LHCN-M2 (cell line): Measurements from ENCODE around the gene MEPCE. TPM values are rescaled to one million over a fixed set of nuclear protein-coding genes. Genes with fewer than 3 reads are reported as not detected.

Experiments
- DNase-seq: peaks from one replicate; pipeline ENCODE4 v3.0.0-alpha.2; 2012; ENCODE audit warnings: low read depth
- total RNA-seq: library from RNA; depleted of rRNA; stranded (reverse); fragments of >200 nt; gene quantifications from 2 replicates; pipeline ENCODE4 v1.2.3, GENCODE V29; 2014

MEPCE gene
- total RNA-seq, 1 experiment from 2014 or later: 63.9 TPM

DNA sequence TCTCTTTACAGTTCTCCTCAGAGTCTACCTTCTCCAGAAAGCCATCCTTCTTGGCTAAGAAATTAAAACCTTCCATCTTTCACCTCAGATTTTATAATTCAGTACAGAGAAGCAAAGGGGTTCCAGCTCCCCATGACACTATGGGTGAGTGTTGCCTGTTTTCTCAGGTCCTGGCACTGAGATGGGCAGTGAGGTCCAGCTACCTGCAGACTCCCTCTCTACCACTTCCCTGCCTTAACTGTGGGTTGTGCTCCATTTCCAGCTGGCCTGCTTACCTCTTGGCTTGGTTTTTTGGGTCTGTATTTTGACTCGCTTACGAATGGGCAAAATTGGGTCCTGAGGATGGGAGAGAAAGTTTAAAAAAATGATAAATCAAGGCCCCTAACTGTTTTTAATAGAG lies 27.4 kb upstream of the MEPCE start:
- no peak for DNase-seq

DNA sequence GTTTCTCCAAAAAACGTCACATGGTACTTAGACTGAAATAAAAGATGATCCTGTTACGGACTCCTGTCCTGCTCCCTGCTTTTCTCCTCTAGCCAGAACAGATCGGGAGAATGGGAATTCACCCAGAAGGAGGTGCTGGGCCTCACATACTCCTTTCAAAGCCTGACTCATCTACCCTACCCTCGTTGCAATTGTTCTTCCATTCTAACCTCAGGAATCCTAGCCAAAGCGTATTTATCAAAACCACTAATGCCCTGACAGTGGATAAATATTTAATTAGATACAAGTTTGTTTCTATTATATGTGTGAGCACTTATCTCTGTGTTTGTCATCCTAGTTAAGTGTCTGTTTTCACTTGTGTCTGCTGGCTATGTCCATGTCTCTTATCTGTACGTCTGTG lies 22.9 kb upstream of the MEPCE start:
- peak; percentile 60 for DNase-seq

DNA sequence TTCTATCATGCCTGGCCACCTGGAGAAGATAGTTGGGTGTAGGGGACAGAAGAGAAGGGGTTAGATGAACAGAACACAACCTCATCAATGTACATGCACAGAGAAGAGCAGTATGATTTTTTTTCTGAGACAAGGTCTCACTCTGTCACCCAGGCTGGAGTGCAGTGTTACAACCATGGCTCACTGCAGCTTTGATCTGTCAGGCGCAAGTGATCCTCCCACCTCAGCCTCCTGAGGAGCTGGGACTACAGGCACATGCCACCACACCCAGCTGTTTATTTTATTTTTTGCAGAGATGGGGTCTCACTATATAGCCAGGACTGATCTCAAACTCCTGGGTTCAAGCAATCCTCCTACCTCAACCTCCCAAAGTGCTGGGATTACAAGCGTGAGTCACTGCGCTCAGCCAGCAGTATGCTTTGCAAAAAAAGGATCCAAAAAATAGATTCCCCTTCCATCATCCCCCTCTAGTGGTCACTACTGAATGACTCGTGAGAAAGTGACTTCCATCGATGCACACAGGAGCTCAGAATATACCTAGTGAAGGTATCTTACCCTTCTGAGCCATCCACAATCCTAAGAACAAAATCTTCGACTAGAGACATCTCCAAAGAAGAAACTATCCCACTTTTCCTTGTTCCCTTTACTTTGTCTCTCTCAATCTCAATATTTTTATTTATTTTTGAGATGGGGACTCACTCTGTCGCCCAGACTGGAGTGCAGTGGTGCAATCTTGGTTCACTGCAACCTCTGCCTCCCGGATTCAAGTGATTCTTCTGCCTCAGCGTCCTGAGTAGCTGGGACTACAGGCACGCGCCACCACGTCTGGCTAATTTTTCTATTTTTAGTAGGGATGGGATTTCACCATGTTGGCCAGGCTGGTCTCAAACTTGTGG lies 22.1 kb upstream of the MEPCE start:
- peak; percentile 78 for DNase-seq

DNA sequence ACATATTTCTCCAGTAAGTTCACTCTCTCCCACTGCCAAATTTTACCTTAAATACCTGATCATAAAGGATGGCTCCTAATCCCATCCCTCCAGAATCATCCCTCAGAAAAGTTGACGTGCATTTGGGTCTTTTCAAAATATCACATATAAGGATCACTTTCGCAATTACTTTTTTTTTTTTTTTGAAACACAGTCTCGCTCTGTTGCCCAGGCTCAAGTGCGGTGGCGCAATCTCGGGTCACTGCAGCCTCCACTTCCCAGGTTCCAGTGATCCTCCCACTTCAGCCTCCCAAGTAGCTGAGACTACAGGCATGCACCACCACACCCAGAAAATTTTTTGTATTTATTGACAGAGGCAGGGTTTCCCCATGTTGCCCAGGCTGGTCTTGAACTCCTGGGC lies 18.5 kb upstream of the MEPCE start:
- DNase-seq: no peak

DNA sequence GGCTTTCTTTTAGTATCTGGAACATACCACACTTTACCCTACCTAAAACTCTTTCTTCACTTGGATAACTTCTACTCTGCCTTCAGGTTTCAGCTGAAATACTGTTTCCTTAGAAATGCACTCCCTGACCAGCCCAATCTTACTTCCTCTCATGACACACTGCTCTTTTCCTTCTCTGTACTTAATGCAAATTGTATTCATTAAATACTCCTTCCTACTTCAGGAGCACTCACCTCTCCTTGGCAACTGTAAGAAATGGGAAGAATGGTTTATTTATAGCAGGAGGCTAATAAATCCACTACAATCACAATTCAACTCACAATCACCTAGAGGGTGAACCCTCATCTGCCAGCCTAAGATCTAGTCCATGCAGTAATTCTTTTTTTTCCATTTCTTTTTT lies 16.3 kb upstream of the MEPCE start:
- no peak for DNase-seq

DNA sequence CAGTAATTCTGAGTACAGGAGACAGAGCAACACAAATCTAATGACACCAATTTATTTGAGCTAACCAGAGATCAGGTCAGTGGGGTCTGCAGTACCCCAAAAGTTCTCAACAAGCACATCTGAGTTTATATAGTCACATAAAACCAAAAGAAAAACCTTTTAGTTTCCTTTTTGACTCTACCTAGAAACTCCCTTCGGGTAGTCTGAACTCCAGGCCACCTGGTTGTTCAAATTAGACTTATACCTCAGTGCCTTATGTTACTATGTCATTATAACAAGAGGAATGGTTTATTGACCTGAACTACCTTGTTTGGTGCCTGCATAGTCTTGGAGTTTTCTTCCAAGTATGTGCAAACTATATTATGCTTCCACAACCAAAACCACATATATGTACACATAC lies 15.7 kb upstream of the MEPCE start:
- no peak for DNase-seq

DNA sequence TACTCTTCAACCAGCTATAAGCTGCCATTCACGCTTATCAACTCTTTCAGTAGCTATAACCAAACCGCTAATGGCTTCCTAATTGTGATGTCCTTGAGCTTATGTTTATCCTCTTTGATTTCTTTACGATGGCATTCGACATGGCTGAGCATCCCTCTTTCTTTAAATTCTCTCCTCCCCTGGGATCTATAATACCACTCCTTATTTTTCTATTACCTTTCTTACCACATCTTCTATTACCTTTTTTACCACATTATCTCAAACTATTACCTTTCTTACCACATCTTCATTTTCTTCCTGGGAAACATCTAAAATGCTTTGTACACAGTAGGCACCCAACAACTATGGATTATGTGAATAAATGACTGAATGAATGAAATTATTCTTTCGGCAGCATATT lies 14.2 kb upstream of the MEPCE start:
- DNase-seq: no peak

DNA sequence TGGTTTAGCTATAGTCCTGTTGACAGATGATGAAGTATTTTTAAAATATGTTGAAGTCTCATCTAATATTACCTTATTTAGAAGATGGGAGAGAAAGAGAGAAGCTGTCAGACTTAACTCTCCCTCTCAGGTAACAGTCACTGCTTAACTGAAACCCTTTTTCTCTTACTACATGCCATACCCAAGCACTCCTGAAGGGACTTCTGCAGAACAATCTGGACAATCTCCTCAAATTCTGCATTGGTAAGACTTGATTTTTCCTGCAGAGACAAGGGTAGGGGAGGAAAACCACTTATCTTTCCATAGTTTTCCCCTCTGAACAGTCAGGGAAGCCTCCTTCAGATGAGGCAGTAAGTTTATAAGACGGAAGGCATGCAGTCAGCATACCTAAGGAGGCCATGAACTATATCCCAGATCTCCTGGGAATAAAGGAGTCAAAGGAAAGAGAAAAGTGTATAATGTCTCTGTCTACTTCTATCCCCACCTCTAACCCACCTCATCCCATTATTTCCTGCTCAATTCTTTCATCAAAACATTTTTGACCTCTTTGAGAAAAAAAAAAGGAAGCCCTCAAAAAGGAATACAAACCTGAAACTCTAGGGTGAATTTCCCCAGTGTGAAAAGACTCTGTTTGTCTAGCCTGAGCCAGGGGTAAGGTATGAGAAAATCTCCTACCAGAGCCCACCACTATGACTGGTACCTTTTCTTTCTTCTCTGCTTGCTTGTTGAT lies 10.5 kb upstream of the MEPCE start:
- no peak for DNase-seq

DNA sequence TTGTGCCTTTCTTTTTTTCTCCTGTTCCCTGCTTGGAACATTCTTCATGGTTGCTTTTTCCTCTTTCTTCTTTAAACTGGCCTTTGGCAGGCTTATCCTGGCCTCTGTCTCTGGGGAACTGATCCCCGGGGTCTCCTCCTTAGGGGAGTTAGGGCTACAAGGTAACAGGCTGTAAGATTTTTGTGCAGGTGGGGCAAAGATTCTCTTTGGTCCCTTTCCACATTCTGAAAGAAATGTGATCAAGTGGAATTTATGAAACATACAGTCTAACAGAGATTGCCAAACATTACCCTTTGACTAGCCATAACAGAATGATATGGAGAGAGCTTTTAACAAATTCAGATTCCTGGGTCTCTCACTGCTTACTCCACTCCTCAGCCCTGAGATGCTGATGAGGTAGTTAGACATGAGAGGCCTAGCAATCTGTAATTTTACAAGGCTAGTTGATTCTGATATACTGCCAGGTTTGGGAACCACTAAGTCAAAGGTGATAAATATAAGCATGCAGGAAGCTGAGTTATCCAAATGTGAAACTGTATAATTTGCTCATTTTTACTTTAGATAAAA lies 9.9 kb upstream of the MEPCE start:
- DNase-seq: no peak

DNA sequence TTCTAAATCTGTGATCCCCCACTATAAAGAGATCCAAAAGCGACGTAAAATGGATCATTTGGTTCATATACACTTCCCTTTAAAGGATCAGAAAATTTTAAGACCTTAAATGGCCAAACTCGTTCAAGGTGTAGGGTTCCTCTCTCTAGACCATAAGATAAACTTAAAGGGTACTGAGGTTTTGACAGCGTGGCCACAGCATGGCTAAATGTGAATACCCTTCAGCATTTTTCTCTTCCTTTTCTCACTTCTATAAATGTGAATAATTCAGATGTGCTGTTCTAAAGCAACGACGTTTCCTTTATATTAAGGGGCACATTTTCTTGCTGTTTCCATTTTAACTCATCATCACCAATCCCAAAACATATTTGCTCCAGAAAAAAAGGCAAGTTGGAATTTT lies 6.3 kb upstream of the MEPCE start:
- no peak for DNase-seq

DNA sequence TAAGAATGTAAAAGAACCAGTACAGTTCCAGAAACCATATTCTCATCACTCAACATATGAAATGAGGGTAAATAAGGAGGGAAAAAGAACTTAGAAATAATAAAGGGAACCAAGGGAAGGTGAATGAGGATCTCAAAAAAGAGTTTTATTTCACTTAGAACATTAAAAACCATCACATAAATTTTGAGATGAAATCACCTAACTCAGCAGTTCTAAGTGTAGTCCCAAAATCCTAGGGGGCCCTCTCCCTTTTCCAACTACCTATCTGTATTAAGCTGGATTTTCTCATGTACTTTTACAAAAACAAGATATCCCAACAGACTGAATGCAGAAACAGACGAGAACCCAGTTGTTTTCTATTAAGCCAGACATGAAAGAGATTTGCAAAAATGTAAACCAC lies 4.3 kb upstream of the MEPCE start:
- no peak for DNase-seq

DNA sequence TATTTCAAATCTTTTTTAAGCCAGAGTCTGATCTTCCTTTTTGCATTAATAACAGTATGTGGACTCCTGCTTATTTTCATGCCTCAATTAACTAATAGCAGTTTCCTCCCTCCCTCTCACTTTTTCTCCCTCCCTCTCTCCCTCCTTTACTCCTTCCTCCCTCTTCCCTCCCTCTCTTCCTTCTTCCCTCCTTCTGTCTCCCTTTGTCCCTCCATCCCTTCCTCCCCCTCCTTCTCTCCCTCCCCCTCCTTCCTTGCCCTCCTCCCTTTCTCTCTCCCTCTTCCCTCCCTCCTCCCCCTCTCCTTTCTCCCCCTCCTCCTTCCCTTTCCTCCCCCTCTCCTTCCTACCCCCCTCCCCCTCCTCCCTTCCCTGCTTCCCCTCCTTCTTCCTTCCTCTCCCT lies 3.1 kb upstream of the MEPCE start:
- no peak for DNase-seq

DNA sequence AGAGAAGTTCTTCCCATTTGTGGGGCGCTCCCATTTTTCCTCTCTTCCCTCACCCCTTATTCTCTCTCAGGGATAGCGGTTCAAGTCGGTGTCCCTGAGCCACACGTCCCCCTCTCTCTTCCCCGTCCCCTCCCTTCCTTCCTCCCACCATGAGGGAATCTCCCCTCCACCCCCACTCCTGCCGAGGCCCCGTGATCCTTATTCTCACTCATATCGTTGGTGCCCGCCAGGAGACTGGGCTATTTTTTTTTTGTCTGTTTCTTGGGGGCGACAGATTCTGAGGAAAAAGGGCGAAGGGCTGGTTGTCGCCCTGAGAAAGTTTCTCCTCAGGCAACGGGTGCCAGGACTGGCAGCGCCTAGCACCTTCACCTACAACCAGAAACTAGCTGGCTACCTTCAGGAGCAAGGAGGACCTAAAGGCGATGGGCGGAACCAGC lies 1.9 kb upstream of the MEPCE start:
- DNase-seq: no peak

DNA sequence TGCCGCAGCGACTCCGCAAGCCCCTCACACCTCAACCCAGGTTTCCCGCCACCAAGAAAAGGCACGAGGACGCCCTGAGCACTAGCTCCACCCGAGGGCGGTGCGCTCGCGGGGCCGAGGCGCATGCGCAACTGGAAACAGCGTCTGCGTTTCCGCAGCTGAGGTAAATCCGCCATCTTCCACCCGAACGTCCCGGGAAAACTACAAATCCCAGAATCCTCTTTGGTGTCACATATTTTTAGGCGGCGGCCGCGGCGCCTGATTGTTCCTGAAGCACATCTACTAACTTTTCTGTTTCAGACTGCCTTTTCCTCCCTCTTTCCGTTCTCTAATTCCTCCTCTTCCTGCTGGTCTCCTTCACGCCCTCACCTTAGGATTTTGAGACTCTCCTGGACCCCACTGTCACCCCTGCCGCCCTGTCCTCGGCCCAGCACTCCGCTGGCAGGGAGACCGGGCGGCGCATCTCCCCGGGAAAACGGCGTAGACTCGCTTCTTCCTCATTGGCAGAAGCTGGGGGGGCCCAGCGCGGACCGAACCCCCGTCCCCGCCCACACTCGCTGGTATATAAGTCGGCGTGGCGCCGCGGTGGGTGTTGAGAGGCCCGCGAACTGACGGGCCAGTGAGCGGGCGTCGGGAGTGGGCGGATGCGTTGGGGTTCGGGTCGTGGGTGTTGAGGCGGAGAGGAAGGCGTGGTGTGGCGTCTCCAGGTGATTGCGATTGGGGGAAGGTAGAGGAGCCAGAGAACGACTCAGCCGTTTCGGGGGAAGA lies 1.2 kb upstream of the MEPCE start, which contains the start of gene ZCWPW1:
Gene ZCWPW1, minus strand, starts transcription at position 505 of the 768 bp plus-strand sequence. CDS start 8,054 bp downstream, outside the sequence.
- DNase-seq: peak; percentile 98

DNA sequence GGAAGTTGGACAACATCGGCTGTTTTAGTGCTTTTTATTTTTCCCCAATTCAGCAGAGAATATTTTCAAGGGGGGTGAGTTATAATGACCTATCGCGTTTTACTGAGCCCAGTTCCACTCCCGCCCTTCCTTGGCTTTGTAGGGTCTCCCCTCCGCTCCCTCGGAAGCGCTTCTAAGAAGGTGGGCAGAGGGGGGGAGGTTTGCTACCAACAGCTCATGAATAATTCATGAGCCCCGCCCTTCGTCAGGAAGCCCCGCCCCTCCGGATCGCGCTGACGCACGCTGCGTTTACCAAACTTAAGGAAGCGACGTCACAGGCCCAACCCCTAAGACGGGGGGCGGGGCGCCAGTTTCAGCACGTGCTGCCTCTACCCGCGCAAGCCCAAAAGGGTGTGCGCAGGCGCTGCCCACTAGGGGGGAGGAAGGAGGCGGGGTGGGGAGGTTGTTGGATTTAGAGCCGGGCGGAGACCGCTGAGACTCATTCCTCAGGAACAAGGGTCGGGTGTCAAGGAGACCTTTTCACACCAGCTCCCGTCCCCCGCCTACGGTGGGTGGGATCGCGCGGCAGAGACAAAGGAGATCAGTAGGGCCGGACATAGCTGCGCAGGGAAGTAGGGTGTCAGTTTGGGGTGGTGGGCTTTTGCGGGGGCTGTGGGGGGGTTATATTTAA lies 529 bp upstream of the MEPCE start:
- DNase-seq: peak; percentile 100

DNA sequence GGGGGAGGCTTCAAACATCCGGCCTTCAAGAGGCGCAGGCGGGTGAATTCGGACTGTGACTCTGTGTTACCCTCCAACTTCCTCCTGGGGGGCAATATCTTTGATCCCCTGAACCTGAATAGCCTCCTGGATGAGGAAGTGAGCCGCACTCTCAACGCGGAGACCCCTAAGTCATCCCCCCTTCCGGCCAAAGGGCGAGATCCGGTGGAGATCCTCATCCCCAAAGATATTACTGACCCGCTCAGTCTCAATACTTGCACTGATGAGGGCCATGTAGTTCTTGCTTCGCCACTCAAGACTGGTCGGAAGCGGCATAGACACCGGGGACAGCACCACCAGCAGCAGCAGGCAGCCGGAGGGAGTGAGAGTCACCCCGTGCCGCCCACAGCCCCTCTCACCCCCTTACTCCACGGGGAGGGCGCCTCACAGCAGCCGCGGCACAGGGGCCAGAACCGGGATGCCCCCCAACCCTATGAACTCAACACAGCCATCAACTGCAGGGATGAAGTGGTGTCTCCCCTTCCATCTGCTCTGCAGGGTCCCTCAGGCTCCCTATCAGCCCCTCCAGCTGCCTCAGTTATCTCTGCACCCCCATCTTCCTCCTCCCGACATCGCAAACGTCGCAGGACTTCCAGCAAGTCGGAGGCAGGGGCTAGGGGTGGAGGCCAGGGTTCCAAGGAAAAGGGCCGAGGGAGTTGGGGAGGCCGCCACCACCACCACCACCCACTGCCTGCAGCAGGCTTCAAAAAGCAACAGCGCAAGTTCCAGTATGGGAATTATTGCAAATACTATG lies 1.1 kb downstream of the MEPCE start:
- DNase-seq: no peak

DNA sequence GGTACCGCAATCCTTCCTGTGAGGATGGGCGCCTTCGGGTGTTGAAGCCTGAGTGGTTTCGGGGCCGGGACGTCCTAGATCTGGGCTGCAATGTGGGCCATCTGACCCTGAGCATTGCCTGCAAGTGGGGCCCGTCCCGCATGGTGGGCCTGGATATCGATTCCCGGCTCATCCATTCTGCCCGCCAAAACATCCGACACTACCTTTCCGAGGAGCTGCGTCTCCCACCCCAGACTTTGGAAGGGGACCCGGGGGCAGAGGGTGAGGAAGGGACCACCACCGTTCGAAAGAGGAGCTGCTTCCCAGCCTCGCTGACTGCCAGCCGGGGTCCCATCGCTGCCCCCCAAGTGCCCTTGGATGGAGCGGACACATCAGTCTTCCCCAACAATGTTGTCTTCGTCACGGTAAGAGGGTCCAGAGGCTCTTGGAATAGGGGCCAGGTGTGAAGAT lies 1.7 kb downstream of the MEPCE start:
- DNase-seq: no peak

DNA sequence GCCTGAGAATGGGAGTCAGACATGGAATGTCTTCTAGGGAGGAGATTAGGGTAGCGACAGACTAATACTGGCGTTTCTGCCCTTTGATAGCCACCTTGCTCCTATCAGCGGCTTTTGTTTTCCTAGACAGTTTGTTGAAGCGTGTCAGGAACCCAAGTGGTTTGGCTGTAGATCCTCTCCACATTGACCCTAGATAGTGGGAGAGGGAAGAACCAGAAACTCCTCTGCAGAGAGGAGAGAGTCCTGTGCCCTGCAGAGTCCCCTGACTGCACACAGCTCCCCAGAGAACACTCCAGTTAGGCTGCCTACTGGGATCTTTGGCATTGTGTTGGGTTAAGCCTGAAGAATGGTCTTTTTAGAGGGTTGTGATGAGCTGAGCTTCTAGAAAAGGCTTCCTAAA lies 2.4 kb downstream of the MEPCE start:
- no peak for DNase-seq

DNA sequence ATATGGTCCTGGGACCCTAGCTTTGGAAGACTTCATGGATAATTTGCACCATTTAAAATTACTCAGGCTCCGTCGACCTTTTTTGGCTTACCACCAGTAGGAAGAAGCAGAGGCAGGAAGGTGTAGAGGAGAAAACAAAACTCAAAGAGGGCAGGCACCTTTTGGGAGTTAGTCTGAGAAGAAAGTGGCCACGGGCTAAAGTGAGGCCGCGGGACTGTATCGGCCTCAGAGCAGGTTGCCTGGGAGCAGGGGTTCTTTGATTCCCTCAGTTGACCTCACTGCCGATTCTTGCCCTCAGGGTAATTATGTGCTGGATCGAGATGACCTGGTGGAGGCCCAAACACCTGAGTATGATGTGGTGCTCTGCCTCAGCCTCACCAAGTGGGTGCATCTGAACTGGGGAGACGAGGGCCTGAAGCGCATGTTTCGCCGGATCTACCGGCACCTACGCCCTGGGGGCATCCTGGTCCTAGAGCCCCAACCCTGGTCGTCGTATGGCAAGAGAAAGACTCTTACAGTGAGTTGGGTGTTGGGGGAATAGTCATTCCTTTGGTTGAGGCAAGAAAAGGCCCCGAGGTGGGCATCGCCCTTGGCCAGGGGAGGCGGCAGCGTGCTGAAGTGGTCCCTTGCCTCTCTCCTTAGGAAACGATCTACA lies 3.1 kb downstream of the MEPCE start:
- no peak for DNase-seq

DNA sequence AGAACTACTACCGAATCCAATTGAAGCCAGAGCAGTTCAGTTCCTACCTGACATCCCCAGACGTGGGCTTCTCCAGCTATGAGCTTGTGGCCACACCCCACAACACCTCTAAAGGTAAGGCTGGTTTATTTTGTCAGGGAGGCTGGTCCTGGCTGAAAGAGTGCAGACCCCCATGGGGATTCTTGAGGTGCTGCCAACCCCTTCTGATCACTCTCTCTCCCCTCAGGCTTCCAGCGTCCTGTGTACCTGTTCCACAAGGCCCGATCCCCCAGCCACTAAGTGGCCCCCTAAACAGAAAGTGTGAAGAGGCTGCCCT lies 3.6 kb downstream of the MEPCE start:
- DNase-seq: no peak
